ENCODE results near the gene SERPINH1.

Gene SERPINH1

GRCh38 chr11:75594211-75594610 is 32.2 kb downstream of the SERPINH1 start:
- DNase-seq (ENCODE audit: low spot score): no peak

GRCh38 chr11:75595429-75595828 is 33.4 kb downstream of the SERPINH1 start:
- no peak for DNase-seq (ENCODE audit: low spot score)
- TF ChIP-seq CTCF (IDR thresholded peaks at IDR 0.05; ENCODE audit: extremely low read depth, missing control alignments): no peak

More at GRCh38 chr11:75594211-75594610, 32.2 kb downstream of the SERPINH1 start:
- no peak for TF ChIP-seq CTCF (IDR thresholded peaks at IDR 0.05; ENCODE audit: extremely low read depth, missing control alignments)

GRCh38 chr11:75596914-75597313 is 34.9 kb downstream of the SERPINH1 start:
- no peak for DNase-seq (ENCODE audit: low spot score)
- TF ChIP-seq CTCF (IDR thresholded peaks at IDR 0.05; ENCODE audit: extremely low read depth, missing control alignments): no peak

GRCh38 chr11:75597636-75598035 is 35.6 kb downstream of the SERPINH1 start:
- DNase-seq (ENCODE audit: low spot score): peak; percentile 62
- peak; percentile 74 for TF ChIP-seq CTCF (IDR thresholded peaks at IDR 0.05; ENCODE audit: extremely low read depth, missing control alignments)

- no peak for TF ChIP-seq CTCF (IDR thresholded peaks at IDR 0.05; ENCODE audit: extremely low read depth, missing control alignments)
- DNase-seq (ENCODE audit: low spot score): no peak
These were observed 36.2 kb downstream of the SERPINH1 start for GRCh38 chr11:75598264-75598663.

- DNase-seq (ENCODE audit: low spot score): no peak
- no peak for TF ChIP-seq CTCF (IDR thresholded peaks at IDR 0.05; ENCODE audit: extremely low read depth, missing control alignments)
These were observed 36.8 kb downstream of the SERPINH1 start for GRCh38 chr11:75598900-75599299.

GRCh38 chr11:75600356-75600755 is 38.3 kb downstream of the SERPINH1 start:
- DNase-seq (ENCODE audit: low spot score): no peak
- no peak for TF ChIP-seq CTCF (IDR thresholded peaks at IDR 0.05; ENCODE audit: extremely low read depth, missing control alignments)

Data from GM20000 (cell line).